HG03139 (cell line): ENCODE data around the gene EPSTI1.
A peak's percentile ranks its signal among the peaks of the same experiment; 100 is the strongest.

Experiments
- ATAC-seq: cut with Tn5 transposase; IDR thresholded peaks from one replicate; pipeline ENCODE4 v1.9.1; 2021; ENCODE audit not compliant: unreplicated experiment

EPSTI1 gene

GRCh38 chr13:42976066-42976465 lies 16.0 kb downstream of the EPSTI1 start:
- no peak for ATAC-seq

DNA sequence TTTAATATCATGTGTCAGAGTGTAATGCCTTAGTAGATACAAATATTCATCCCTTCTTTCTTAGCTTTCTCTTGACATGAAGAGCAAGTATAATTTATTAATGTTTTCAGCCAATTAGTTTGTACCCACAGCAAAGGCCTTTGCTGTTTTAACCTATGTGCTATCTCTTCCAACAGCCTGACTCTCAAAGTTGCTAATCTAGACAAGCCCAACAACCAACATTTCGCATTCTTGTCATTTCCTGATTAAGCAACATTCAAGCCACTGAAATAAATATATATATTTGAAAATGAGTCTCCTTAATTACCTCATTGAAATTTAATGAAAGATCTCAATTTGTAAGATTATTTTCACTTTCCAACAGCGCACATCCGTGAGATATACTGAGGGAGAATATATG lies 18.5 kb downstream of the EPSTI1 start:
- no peak for ATAC-seq

DNA sequence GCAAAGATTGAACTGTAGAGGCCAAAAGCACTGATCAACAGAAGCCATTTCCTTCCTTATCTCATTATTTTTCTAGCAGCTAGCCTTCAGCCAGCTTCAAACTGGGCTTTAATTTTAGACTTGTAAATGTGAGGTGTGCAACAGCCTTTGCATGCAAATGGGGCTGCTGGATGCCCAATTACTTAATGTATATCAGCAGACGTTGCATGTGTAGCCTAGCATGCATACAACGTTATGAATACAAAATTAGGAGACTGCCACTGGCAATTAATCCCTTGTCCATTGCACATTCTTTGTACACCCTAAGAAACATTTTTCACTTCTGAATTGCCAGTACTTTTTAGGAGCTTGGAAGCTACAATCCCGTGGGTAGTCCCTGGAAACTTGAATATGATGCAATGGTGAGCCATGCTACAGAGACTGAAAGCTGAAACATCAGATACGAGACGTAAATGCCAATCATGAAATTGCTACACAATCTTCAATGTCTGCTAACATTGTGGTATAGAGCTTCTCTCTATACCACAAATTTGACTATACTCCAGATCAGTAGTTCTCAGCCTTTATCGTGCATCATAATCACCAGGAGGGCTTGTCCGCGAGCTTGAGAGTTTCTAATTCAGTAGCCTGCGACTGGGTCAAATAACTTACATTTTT lies 20.2 kb downstream of the EPSTI1 start:
- no peak for ATAC-seq

GRCh38 chr13:42970824-42971690 lies 21.0 kb downstream of the EPSTI1 start:
- ATAC-seq, result peak; percentile 65

- ATAC-seq, result no peak
Observed at GRCh38 chr13:42969565-42970172, 22.4 kb downstream of the EPSTI1 start.

- ATAC-seq, result no peak
Observed at GRCh38 chr13:42968906-42969305, 23.1 kb downstream of the EPSTI1 start.

- ATAC-seq, result no peak
Observed at GRCh38 chr13:42967660-42968059, 24.4 kb downstream of the EPSTI1 start.

- ATAC-seq, result no peak
Observed at GRCh38 chr13:42965281-42965680, 26.8 kb downstream of the EPSTI1 start.

DNA sequence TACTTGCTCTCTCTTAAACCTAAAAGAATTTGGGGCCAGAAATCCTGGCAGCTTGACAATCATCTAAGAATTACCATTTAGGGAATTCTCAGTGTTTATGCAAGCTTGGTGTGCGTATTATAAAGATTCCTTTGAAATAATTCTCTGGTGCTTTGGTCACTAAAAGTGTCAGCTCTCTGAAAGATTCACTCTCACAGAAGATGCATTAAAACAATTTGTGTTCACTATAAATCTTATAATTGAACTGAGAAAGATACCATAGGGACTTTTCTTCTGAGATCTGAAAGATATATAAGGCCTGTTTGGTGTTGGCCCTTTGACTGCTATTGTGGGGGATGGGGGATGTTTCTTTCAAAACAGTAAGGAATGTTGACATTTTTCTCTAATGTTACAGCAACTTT lies 27.3 kb downstream of the EPSTI1 start:
- ATAC-seq, result no peak

- ATAC-seq, result no peak
Observed at GRCh38 chr13:42959615-42960014, 32.4 kb downstream of the EPSTI1 start.

GRCh38 chr13:42957881-42958280 lies 34.2 kb downstream of the EPSTI1 start:
- ATAC-seq, result no peak

- ATAC-seq, result no peak
Observed at GRCh38 chr13:42950181-42950580, 41.9 kb downstream of the EPSTI1 start.

DNA sequence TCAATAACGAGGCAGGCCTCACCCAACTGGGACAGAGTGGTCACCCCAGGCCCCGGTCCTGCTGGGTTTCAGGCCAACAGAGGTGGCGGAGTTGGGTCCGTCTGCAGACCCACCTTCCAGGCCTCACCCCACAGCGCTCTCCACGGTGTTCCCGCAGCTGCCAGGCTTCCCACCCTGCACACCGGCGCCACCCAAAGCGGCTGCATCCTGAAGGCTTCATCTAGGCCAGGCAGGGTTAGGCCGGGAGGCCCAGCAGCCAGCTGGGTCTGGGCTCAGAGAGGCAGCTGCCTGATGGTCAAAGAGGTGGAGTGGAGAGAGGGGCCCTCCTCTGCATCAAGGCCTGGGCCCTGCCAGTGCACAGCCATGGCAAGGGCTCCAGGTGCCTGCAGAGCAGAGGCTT lies 44.1 kb downstream of the EPSTI1 start:
- ATAC-seq, result no peak

DNA sequence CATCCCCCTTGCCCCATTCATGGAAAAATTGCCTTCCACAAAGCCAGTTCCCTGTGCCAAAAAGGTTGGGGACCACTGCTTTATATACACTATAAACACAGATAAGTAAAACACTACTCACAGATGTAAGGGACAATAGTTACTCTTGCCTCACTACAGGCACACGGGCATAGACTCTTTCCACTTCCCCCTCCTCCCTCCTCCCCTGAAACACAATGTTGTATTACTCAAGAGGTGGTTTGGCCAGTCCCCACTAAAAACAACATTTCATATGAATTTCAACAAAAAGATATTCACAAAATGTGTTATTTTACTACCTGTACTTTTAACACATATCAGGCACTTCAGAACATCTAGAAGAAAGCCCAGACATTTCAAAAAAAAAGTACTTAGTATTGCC lies 45.1 kb downstream of the EPSTI1 start:
- ATAC-seq, result no peak

GRCh38 chr13:42929886-42930535 lies 62.0 kb downstream of the EPSTI1 start:
- no peak for ATAC-seq

- no peak for ATAC-seq
Observed at GRCh38 chr13:42926555-42926954, 65.5 kb downstream of the EPSTI1 start.

- no peak for ATAC-seq
Observed at GRCh38 chr13:42926043-42926442, 66.0 kb downstream of the EPSTI1 start.

GRCh38 chr13:42925626-42926025 lies 66.4 kb downstream of the EPSTI1 start:
- no peak for ATAC-seq

DNA sequence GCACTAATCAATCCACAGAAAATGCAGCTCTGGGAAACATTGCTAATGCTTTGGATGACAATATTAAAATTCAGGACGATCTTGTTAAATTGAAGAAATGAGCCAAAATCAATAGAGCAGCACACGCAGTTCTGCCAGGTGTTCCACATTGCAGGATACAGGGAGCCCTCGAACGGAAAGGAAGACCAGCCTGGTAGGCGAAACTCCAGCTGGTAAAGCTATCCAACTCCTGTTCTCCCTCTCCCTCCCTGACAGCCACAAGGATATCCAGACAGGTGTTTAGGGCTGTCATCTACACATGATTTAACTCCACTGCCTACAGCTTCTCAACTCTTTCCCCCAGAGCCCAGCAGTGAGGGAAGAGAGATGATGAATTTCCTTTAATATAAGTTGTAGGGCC lies 67.7 kb downstream of the EPSTI1 start:
- no peak for ATAC-seq

DNA sequence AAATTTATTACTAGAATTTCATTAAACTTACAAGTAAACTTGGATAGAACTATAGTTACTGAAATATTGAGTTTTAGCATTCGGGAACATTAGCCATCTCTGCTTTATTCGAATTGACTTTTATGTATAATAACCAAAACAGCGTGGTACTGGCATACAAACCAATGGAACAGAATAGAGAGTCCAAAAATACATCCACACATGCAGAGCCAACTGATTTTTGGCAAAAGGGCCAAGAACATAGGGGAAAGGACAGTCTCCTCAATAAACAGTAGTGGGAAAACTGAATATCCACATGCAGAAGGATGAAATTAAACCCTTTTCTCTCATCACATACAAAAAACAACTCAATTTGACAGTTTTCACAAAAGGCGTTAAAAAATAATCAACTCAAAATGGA lies 84.3 kb downstream of the EPSTI1 start:
- ATAC-seq, result no peak

DNA sequence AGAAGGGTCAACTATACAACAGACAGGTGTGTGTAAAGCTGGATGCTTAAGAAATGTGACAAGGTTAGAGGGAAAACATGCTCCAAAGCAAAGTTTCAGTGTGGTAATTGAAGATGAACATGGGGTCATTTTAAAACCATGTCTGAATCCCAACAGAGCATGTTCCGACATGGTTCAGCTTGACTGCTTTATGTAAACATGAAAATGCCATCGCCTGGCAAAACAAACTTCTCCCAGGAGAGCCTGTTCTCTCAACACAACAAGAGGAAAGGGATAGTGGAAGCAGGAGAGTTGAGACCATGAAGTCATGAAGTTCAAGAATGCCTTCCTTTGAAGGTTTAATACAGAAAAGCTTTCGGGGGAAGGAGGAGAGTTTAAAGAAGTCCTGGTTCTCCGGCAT lies 85.8 kb downstream of the EPSTI1 start:
- no peak for ATAC-seq

DNA sequence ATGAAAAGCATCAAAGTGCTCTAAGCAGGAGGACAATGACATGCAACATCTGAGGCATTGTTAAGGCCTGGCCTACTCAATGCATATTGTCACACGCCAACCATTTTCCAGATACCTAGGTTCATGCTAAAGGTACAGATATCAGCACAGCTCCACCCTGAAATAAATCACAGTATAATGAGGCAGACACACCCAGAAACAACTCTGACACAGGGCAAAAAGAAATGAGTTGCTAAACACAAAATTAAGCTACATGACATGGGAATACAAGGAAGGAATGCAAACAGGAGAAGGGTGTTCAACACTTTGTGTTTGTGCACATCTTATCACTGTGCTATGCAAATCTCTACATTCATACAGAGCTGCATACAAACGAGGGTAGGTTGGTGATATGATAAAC lies 86.5 kb downstream of the EPSTI1 start:
- no peak for ATAC-seq
